Osteoblast (primary cell): ENCODE measurements around the gene DHX8. TPM values are rescaled to one million over a fixed set of nuclear protein-coding genes. Genes with fewer than 3 reads are reported as not detected.

Source experiments
- DNase-seq: peaks from one replicate; pipeline ENCODE4 v3.0.0; 2011; ENCODE audit warnings: low spot score, mixed read lengths; ENCODE audit not compliant: insufficient read length; ENCODE audit errors: missing footprints
- H2AFZ ChIP-seq: 2 replicates; pipeline ENCODE4 v1.6.0; 2011; ENCODE audit warnings: mild to moderate bottlenecking, low read length
- H3K27ac ChIP-seq: 2 replicates; pipeline ENCODE4 v1.5.1; 2011; ENCODE audit warnings: mild to moderate bottlenecking, low read depth, low read length, moderate library complexity
- H3K27me3 ChIP-seq: 2 replicates; pipeline ENCODE4 v1.6.0; 2012; ENCODE audit warnings: mild to moderate bottlenecking, control low read depth, inconsistent platforms, low read length, moderate library complexity; ENCODE audit not compliant: insufficient read depth
- H3K36me3 ChIP-seq: 2 replicates; pipeline ENCODE4 v1.5.1; 2011; ENCODE audit warnings: mild to moderate bottlenecking, low read length, control low read depth, moderate library complexity; ENCODE audit not compliant: insufficient read depth
- H3K4me1 ChIP-seq: 2 replicates; pipeline ENCODE4 v1.5.1; 2011; ENCODE audit warnings: mild to moderate bottlenecking, low read length, control low read depth, moderate library complexity; ENCODE audit not compliant: insufficient read depth
- H3K4me2 ChIP-seq: 2 replicates; pipeline ENCODE4 v1.6.0; 2011; ENCODE audit warnings: mild to moderate bottlenecking, low read length; ENCODE audit not compliant: insufficient read depth
- H3K4me3 ChIP-seq: fragments of 200-600 bp; sonication (generic); 3 replicates; pipeline ENCODE4 v1.5.1; 2012; ENCODE audit warnings: mild to moderate bottlenecking, low read length, inconsistent platforms; ENCODE audit not compliant: insufficient read depth
- H3K79me2 ChIP-seq: 2 replicates; pipeline ENCODE4 v1.6.0; 2012; ENCODE audit warnings: mild to moderate bottlenecking, low read length, control low read depth, inconsistent platforms; ENCODE audit not compliant: insufficient read depth
- H3K9me3 ChIP-seq: 2 replicates; pipeline ENCODE4 v1.5.1; 2011; ENCODE audit warnings: low read depth, low read length, control low read depth
- H4K20me1 ChIP-seq: 2 replicates; pipeline ENCODE4 v1.6.0; 2012; ENCODE audit warnings: mild to moderate bottlenecking, low read length, control low read depth; ENCODE audit not compliant: insufficient read depth
- CTCF ChIP-seq: IDR thresholded peaks from 2 replicates; pipeline ENCODE4 v1.5.1; 2011; ENCODE audit warnings: mild to moderate bottlenecking, low read depth, low read length, moderate library complexity; ENCODE audit errors: extremely low read depth
- total RNA-seq: library from RNA; depleted of rRNA; stranded (reverse); fragments of >200 nt; gene quantifications from 2 replicates; pipeline ENCODE4 v1.2.3, GENCODE V29; 2012

Gene DHX8
- total RNA-seq, 1 donor = 42.3 TPM

GRCh38 chr17:43521389-43521788 lies 37.6 kb downstream of the DHX8 start:
- TF ChIP-seq CTCF = no peak
- Histone ChIP-seq H3K36me3 (peaks cover 74% of the 10 kb centered on the region), H3K4me1 (peaks cover 16% of the 10 kb centered on the region), H4K20me1 (peaks cover 21% of the 10 kb centered on the region), H2AFZ (no peak overlapping the region), H3K27ac (no peak overlapping the region), H3K27me3 (no peaks in the 10 kb centered on the region), H3K9me3 (no peaks in the 10 kb centered on the region), H3K79me2 (no peaks in the 10 kb centered on the region), H3K4me2 (no peak overlapping the region), H3K4me3 (no peak overlapping the region)
- DNase-seq = no peak

GRCh38 chr17:43524945-43525575 lies 41.3 kb downstream of the DHX8 start:
- H3K27ac ChIP-seq = no peak overlapping the region

GRCh38 chr17:43526886-43527648 lies 43.3 kb downstream of the DHX8 start:
- H3K4me1 ChIP-seq = peaks cover 14% of the 10 kb centered on the region
- TF ChIP-seq CTCF = no peak
- H3K36me3 ChIP-seq = peaks cover 41% of the 10 kb centered on the region

More at GRCh38 chr17:43524945-43525575, 41.3 kb downstream of the DHX8 start:
- Histone ChIP-seq H2AFZ (no peak overlapping the region), H3K4me2 (no peak overlapping the region), H3K9me3 (no peaks in the 10 kb centered on the region), H3K79me2 (no peaks in the 10 kb centered on the region), H4K20me1 (peaks cover 8% of the 10 kb centered on the region), H3K36me3 (peaks cover 61% of the 10 kb centered on the region), H3K27me3 (no peaks in the 10 kb centered on the region), H3K4me1 (peaks cover 3% of the 10 kb centered on the region), H3K4me3 (no peak overlapping the region)
- no peak for TF ChIP-seq CTCF
- no peak for DNase-seq

GRCh38 chr17:43528319-43528987 lies 44.7 kb downstream of the DHX8 start:
- peaks cover 14% of the 10 kb centered on the region for H3K4me1 ChIP-seq
- no peaks in the 10 kb centered on the region for H3K79me2 ChIP-seq
- no peak overlapping the region for H2AFZ ChIP-seq
- no peak overlapping the region for H3K4me3 ChIP-seq
- no peaks in the 10 kb centered on the region for H3K27me3 ChIP-seq
- H3K9me3 ChIP-seq = no peaks in the 10 kb centered on the region
- no peak overlapping the region for H3K27ac ChIP-seq
- H4K20me1 ChIP-seq = peaks cover 8% of the 10 kb centered on the region
- no peak for DNase-seq
- TF ChIP-seq CTCF = no peak
- peaks cover 32% of the 10 kb centered on the region for H3K36me3 ChIP-seq
- no peak overlapping the region for H3K4me2 ChIP-seq

More at GRCh38 chr17:43526886-43527648, 43.3 kb downstream of the DHX8 start:
- no peak overlapping the region for H3K27ac ChIP-seq
- DNase-seq = no peak
- H3K4me3 ChIP-seq = no peak overlapping the region
- no peak overlapping the region for H2AFZ ChIP-seq
- no peaks in the 10 kb centered on the region for H3K9me3 ChIP-seq
- no peaks in the 10 kb centered on the region for H3K27me3 ChIP-seq
- no peak overlapping the region for H3K4me2 ChIP-seq
- H3K79me2 ChIP-seq = no peaks in the 10 kb centered on the region
- peaks cover 8% of the 10 kb centered on the region for H4K20me1 ChIP-seq
